Measurements from ENCODE around the gene SLC13A3.

SLC13A3 gene

GRCh38 chr20:46621492-46621891 is 29.8 kb downstream of the SLC13A3 start:
- Histone ChIP-seq H3K36me3 (ENCODE audit: control insufficient read depth, insufficient read depth, low read length) (no peaks in the 10 kb centered on the region), H3K4me1 (ENCODE audit: control insufficient read depth, insufficient read depth, low read length, poor library complexity, severe bottlenecking) (no peaks in the 10 kb centered on the region), H3K9me3 (ENCODE audit: control insufficient read depth, low read length) (peaks cover 12% of the 10 kb centered on the region), H3K27ac (ENCODE audit: low read depth, low read length, severe bottlenecking) (no peak overlapping the region), H3K4me3 (ENCODE audit: extremely low read depth, insufficient read depth, low read length, poor library complexity, severe bottlenecking) (no peak overlapping the region)
- 56 to 78% methylated on average over 2 of the region's 4 CpGs for WGBS, 2 experiments (ENCODE audit: insufficient coverage in 2 of 2)

DNA sequence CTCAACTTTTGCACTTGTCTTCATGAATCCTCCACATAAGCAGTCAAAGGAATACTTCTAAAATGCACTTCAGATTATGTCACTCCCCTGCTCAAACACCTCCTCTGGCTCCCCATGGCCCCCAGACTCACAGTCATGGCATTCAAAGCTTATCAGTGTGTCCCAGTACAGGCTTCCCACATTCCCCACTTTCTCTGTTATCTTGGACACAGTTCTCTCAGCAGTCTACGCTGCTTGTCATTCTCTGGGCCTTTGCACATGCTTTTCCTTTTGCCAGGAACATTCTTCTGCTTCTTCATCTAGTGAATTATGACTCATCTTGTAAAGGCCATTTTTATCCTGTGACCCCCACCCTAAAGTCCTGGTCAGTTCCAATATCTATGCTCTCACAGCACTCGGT is 31.8 kb downstream of the SLC13A3 start:
- Histone ChIP-seq H3K9me3 (ENCODE audit: control insufficient read depth, low read length) (peaks cover 11% of the 10 kb centered on the region), H3K27ac (ENCODE audit: low read depth, low read length, severe bottlenecking) (no peak overlapping the region), H3K4me3 (ENCODE audit: extremely low read depth, insufficient read depth, low read length, poor library complexity, severe bottlenecking) (no peak overlapping the region), H3K4me1 (ENCODE audit: control insufficient read depth, insufficient read depth, low read length, poor library complexity, severe bottlenecking) (no peaks in the 10 kb centered on the region), H3K36me3 (ENCODE audit: control insufficient read depth, insufficient read depth, low read length) (no peaks in the 10 kb centered on the region)
- 85 to 90% methylated on average over 2 of the region's 2 CpGs for WGBS, 2 experiments (ENCODE audit: insufficient coverage in 2 of 2)

DNA sequence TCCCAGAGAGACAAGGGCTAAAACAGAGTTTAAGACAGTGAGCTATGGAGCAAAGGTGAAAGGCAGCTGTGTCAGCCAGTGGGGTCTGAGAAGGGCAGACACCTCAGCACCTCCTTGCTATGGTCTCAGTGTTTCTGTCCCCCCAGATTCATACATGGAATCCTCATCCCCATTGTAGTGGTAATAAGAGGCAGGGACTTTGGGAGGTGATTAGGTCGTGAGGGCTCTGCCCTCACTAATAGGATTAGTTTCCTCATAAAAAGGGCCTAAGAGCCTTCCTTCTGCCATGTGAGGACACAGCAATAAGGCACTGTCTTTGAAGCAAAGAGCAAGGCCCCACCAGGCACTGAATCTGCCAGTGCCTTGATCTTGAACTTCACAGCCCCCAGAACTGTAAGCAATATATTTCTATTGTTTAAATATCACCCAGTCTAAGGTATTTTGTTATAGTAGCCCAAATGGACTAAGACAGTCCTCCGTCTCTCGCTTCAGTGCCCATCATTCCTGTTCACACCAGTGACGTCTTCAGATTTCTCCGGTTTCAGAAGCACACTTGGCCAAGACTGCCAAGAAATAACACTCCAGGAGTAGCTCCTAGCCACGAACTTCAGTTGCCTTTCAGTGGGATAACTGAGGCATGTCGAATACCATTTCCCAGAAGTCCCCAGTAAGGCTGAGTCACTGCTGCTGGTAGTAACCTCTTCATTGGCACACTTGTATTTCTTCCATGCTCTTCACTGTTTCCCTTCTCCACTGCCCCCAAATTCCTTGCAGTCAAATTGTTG is 32.8 kb downstream of the SLC13A3 start:
- no peak overlapping the region for H3K4me3 ChIP-seq (ENCODE audit: extremely low read depth, insufficient read depth, low read length, poor library complexity, severe bottlenecking)
- no peak overlapping the region for H3K27ac ChIP-seq (ENCODE audit: low read depth, low read length, severe bottlenecking)
- WGBS, 2 experiments (ENCODE audit: insufficient coverage in 2 of 2) = 91 to 93% methylated on average over 6 of the region's 7 CpGs
- peaks cover 3% of the 10 kb centered on the region for H3K9me3 ChIP-seq (ENCODE audit: control insufficient read depth, low read length)
- no peaks in the 10 kb centered on the region for H3K4me1 ChIP-seq (ENCODE audit: control insufficient read depth, insufficient read depth, low read length, poor library complexity, severe bottlenecking)
- no peaks in the 10 kb centered on the region for H3K36me3 ChIP-seq (ENCODE audit: control insufficient read depth, insufficient read depth, low read length)

DNA sequence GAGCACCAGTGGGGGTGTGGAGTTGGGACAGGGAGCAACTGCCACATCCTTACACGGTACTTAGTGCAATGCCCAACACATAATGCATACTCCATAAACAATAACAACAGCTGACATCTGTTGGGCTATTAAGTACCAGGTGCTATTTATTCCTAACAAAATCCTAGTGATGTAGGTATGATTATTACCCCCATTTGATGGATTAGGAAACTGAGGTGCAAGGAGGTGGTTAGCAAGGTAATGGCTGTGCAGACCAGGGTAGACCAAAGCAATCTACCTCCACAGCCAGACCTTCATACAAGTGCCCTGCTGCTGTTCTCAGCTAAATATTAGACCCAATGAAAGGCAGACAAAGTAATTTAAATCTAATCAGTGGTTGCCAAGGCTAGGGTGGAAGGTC is 36.8 kb downstream of the SLC13A3 start:
- WGBS, 2 experiments (ENCODE audit: insufficient coverage in 2 of 2) = 100% methylated on average over 1 of the region's 1 CpG; no CpG with 5 or more reads in 1 of the 2 experiments
- H3K9me3 ChIP-seq (ENCODE audit: control insufficient read depth, low read length) = peaks cover 3% of the 10 kb centered on the region
- no peaks in the 10 kb centered on the region for H3K4me1 ChIP-seq (ENCODE audit: control insufficient read depth, insufficient read depth, low read length, poor library complexity, severe bottlenecking)
- no peak overlapping the region for H3K4me3 ChIP-seq (ENCODE audit: extremely low read depth, insufficient read depth, low read length, poor library complexity, severe bottlenecking)
- H3K36me3 ChIP-seq (ENCODE audit: control insufficient read depth, insufficient read depth, low read length) = no peaks in the 10 kb centered on the region
- no peak overlapping the region for H3K27ac ChIP-seq (ENCODE audit: low read depth, low read length, severe bottlenecking)

- H3K36me3 ChIP-seq (ENCODE audit: control insufficient read depth, insufficient read depth, low read length) = no peaks in the 10 kb centered on the region
These were observed 41.1 kb downstream of the SLC13A3 start for GRCh38 chr20:46610145-46610544.

GRCh38 chr20:46609043-46609442 is 42.2 kb downstream of the SLC13A3 start:
- Histone ChIP-seq H3K4me1 (ENCODE audit: control insufficient read depth, insufficient read depth, low read length, poor library complexity, severe bottlenecking) (no peaks in the 10 kb centered on the region), H3K9me3 (ENCODE audit: control insufficient read depth, low read length) (no peaks in the 10 kb centered on the region), H3K36me3 (ENCODE audit: control insufficient read depth, insufficient read depth, low read length) (no peaks in the 10 kb centered on the region), H3K27ac (ENCODE audit: low read depth, low read length, severe bottlenecking) (no peak overlapping the region), H3K4me3 (ENCODE audit: extremely low read depth, insufficient read depth, low read length, poor library complexity, severe bottlenecking) (no peak overlapping the region)
- 100% methylated on average over 2 of the region's 4 CpGs; no CpG with 5 or more reads in 1 of the 2 experiments for WGBS, 2 experiments (ENCODE audit: insufficient coverage in 2 of 2)

More at GRCh38 chr20:46610145-46610544, 41.1 kb downstream of the SLC13A3 start:
- 67 to 100% methylated on average over 2 of the region's 2 CpGs for WGBS, 2 experiments (ENCODE audit: insufficient coverage in 2 of 2)
- Histone ChIP-seq H3K9me3 (ENCODE audit: control insufficient read depth, low read length) (no peaks in the 10 kb centered on the region), H3K4me1 (ENCODE audit: control insufficient read depth, insufficient read depth, low read length, poor library complexity, severe bottlenecking) (no peaks in the 10 kb centered on the region), H3K27ac (ENCODE audit: low read depth, low read length, severe bottlenecking) (no peak overlapping the region), H3K4me3 (ENCODE audit: extremely low read depth, insufficient read depth, low read length, poor library complexity, severe bottlenecking) (no peak overlapping the region)

DNA sequence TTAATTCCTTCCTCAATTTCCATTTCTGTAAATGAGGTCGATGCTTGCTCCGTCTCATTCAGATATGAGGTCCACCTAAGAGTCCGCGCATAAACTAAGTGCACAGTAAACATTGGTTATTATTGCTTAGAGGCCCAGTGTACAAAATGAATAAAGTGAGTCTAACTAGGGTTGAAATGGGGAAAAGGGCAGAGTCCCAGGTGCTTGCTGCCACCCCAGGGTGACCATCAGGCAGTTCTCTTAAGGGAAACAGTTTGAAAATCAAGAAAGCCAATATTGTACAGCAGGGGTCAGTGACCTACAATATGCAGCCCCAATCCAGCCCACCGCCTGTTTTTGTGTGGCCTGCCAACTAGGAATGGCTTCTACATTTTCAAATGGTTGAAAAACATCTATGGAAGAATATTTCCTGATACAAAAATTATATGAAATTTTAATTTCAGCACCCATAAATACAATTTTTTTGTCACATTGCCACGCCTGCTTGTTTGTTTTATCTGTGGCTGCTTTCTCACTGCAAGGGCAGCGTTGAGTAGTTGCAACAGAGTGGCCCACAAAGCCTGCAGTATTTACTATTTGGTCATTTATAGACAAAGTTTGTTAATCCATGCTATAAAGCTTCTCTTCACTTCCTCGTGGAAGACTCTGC is 43.3 kb downstream of the SLC13A3 start:
- 84 to 93% methylated on average over 5 to 6 of the region's 8 CpGs for WGBS, 2 experiments (ENCODE audit: insufficient coverage in 2 of 2)
- Histone ChIP-seq H3K4me3 (ENCODE audit: extremely low read depth, insufficient read depth, low read length, poor library complexity, severe bottlenecking) (no peak overlapping the region), H3K4me1 (ENCODE audit: control insufficient read depth, insufficient read depth, low read length, poor library complexity, severe bottlenecking) (no peaks in the 10 kb centered on the region), H3K36me3 (ENCODE audit: control insufficient read depth, insufficient read depth, low read length) (no peaks in the 10 kb centered on the region), H3K27ac (ENCODE audit: low read depth, low read length, severe bottlenecking) (no peak overlapping the region), H3K9me3 (ENCODE audit: control insufficient read depth, low read length) (no peaks in the 10 kb centered on the region)

GRCh38 chr20:46607191-46607848 is 43.9 kb downstream of the SLC13A3 start:
- H3K36me3 ChIP-seq (ENCODE audit: control insufficient read depth, insufficient read depth, low read length) = no peaks in the 10 kb centered on the region
- WGBS, 2 experiments (ENCODE audit: insufficient coverage in 2 of 2) = 84% methylated on average over 3 to 4 of the region's 4 CpGs
- H3K9me3 ChIP-seq (ENCODE audit: control insufficient read depth, low read length) = no peaks in the 10 kb centered on the region
- H3K27ac ChIP-seq (ENCODE audit: low read depth, low read length, severe bottlenecking) = no peak overlapping the region
- no peak overlapping the region for H3K4me3 ChIP-seq (ENCODE audit: extremely low read depth, insufficient read depth, low read length, poor library complexity, severe bottlenecking)
- H3K4me1 ChIP-seq (ENCODE audit: control insufficient read depth, insufficient read depth, low read length, poor library complexity, severe bottlenecking) = no peaks in the 10 kb centered on the region

DNA sequence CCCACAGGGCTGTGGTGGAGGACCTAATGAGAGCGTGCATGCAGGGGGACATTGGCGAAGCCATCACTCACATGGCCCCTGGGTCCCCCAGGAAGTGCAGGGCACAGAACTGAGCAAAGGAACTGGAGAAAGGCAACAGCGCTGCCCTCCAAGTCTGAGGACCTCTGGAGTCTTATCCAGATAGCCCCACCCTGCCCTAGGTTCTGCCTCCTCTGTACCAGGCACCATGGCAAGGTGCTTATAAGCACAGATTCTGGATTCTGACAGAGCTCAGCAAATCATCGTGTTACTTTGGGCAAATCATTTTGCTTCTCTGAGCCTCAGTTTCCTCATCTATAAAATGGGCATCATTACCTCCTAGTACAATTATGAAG is 44.5 kb downstream of the SLC13A3 start:
- no peaks in the 10 kb centered on the region for H3K9me3 ChIP-seq (ENCODE audit: control insufficient read depth, low read length)
- H3K36me3 ChIP-seq (ENCODE audit: control insufficient read depth, insufficient read depth, low read length) = no peaks in the 10 kb centered on the region
- H3K27ac ChIP-seq (ENCODE audit: low read depth, low read length, severe bottlenecking) = no peak overlapping the region
- H3K4me3 ChIP-seq (ENCODE audit: extremely low read depth, insufficient read depth, low read length, poor library complexity, severe bottlenecking) = no peak overlapping the region
- WGBS, 2 experiments (ENCODE audit: insufficient coverage in 2 of 2) = 93 to 100% methylated on average over 2 to 3 of the region's 4 CpGs
- H3K4me1 ChIP-seq (ENCODE audit: control insufficient read depth, insufficient read depth, low read length, poor library complexity, severe bottlenecking) = no peaks in the 10 kb centered on the region

DNA sequence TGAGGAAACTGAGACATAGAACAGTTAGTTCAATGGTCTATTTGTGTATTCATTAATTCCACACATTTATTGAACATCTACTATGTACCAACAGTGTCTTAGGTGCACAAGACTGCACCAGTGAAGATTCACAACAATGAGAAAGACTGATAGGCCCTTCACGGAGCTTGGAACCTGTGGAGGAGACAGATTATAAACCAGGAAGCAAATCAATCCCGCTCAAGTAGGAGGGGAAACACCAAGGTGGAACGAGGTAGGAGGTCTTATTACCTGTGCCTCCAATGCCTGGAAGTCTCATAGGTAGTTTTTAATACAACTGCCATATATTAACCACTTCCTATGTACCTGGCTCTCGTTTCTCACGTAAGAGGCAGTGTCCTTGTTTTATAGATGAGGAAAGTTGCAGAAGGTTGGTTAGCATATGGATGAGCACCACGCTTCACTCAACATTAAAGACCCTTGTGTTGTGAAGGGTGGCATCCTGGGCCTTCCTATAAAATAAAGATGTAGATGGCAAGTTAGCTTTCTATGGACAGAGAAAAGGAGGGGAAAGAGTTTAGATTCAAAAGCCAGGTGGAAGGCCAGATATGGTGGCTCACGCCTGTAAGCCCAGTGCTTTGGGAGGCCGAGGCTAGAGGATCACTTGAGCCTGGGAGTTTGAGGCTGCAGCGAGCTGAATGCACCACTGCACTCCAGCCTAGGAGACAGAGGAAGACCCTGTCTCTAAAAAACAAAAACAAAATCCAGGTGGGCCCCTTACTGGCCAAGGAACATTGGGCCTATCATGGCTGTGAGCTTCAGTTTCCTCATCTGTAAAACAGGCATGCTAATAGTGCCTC is 45.1 kb downstream of the SLC13A3 start:
- Histone ChIP-seq H3K4me1 (ENCODE audit: control insufficient read depth, insufficient read depth, low read length, poor library complexity, severe bottlenecking) (no peaks in the 10 kb centered on the region), H3K9me3 (ENCODE audit: control insufficient read depth, low read length) (no peaks in the 10 kb centered on the region), H3K27ac (ENCODE audit: low read depth, low read length, severe bottlenecking) (no peak overlapping the region), H3K4me3 (ENCODE audit: extremely low read depth, insufficient read depth, low read length, poor library complexity, severe bottlenecking) (no peak overlapping the region), H3K36me3 (ENCODE audit: control insufficient read depth, insufficient read depth, low read length) (no peaks in the 10 kb centered on the region)
- 91 to 93% methylated on average over 5 of the region's 9 CpGs for WGBS, 2 experiments (ENCODE audit: insufficient coverage in 2 of 2)

Measured in mesodermal cell (in vitro differentiated cells).